GM12878 (cell line): ENCODE results near the gene PDGFC. TPM values are rescaled to one million over a fixed set of nuclear protein-coding genes. Genes with fewer than 3 reads are reported as not detected.

Experiments used
- ATAC-seq: fragments of 200-7000 bp; cut with Tn5 transposase; 3 replicates; pipeline ENCODE4 v1.9.1; 2020; ENCODE audit warnings: mild to moderate bottlenecking, moderate library complexity
- BruUV-seq: library from RNA; stranded (reverse); fragments of 400-500 nt; replicated peaks from 2 replicates; lab custom pipeline; 2021; lab: Mats Ljungman, UMichigan
- CTCF ChIA-PET: fragments of 300-600 bp; sonication (Branson Sonifier 250); formaldehyde crosslinking; extraction: SDS; loops from one replicate; lab custom pipeline; 2021; ENCODE audit warnings: inconsistent platforms; lab: Yijun Ruan, JAX
- POLR2A ChIA-PET: fragments of 350-600 bp; formaldehyde crosslinking; extraction: SDS; loops from one replicate; lab custom pipeline; 2021; ENCODE audit warnings: inconsistent platforms; lab: Charles Lee
- RAD21 ChIA-PET: fragments of 300-600 bp; sonication (Branson Sonifier 250); formaldehyde crosslinking; loops from one replicate; lab custom pipeline; 2023; ENCODE audit warnings: antibody characterized with exemption; ENCODE audit not compliant: unreplicated experiment; lab: Charles Lee
- SMC1A ChIA-PET: fragments of 300-600 bp; sonication (Branson Sonifier 250); formaldehyde crosslinking; loops from one replicate; lab custom pipeline; 2023; ENCODE audit not compliant: unreplicated experiment, uncharacterized antibody; lab: Charles Lee
- DNase-seq: peaks from one replicate; pipeline ENCODE4 v3.0.0-alpha.2; 2011; ENCODE audit warnings: low read depth, low spot score
- FAIRE-seq: peaks from 3 replicates; lab custom pipeline; 2011; peaks lifted over from hg19 to GRCh38; lab: Jason Lieb, UNC
- H2AFZ ChIP-seq: 2 replicates; pipeline ENCODE4 v1.6.0; 2011; ENCODE audit warnings: low read depth, low read length, control low read depth; ENCODE audit not compliant: control insufficient read depth
- H3K27ac ChIP-seq: 2 replicates; pipeline ENCODE4 v1.5.1; 2011; ENCODE audit warnings: control low read depth; ENCODE audit not compliant: control insufficient read depth, insufficient read depth
- H3K27me3 ChIP-seq, 2 experiments: replicated peaks in 1 of 2; 2 replicates each; pipeline versions ENCODE4 v1.6.0 to v1.6.1; 2011; ENCODE audit warnings: low read length in 1 of 2; ENCODE audit not compliant: control insufficient read depth in 2 of 2, insufficient read depth in 2 of 2
- H3K36me3 ChIP-seq, 2 experiments: 2 replicates each; pipeline ENCODE4 v1.5.1; 2011; ENCODE audit warnings: low read length in 1 of 2; ENCODE audit not compliant: control insufficient read depth in 2 of 2, insufficient read depth in 2 of 2
- H3K4me1 ChIP-seq: 2 replicates; pipeline ENCODE4 v1.6.1; 2011; ENCODE audit warnings: mild to moderate bottlenecking, low read length, moderate library complexity, mixed read lengths; ENCODE audit not compliant: control insufficient read depth, insufficient read depth
- H3K4me2 ChIP-seq: 2 replicates; pipeline ENCODE4 v1.6.0; 2011; ENCODE audit warnings: control low read depth; ENCODE audit not compliant: control insufficient read depth, insufficient read depth
- H3K4me3 ChIP-seq: fragments of 200-600 bp; sonication (generic); 2 replicates; pipeline ENCODE4 v1.5.1; 2016
- H3K79me2 ChIP-seq: 2 replicates; pipeline ENCODE4 v1.6.0; 2011; ENCODE audit warnings: low read length; ENCODE audit not compliant: control insufficient read depth, insufficient read depth
- H3K9ac ChIP-seq: 2 replicates; pipeline ENCODE4 v1.8.0; 2011; ENCODE audit warnings: low read length, control low read depth, mixed read lengths; ENCODE audit not compliant: control insufficient read depth, insufficient read depth
- H3K9me3 ChIP-seq: replicated peaks from 3 replicates; pipeline ENCODE4 v1.5.1; 2011; ENCODE audit warnings: mild to moderate bottlenecking, low read length; ENCODE audit not compliant: control insufficient read depth, insufficient read depth
- H4K20me1 ChIP-seq: 2 replicates; pipeline ENCODE4 v1.6.0; 2011; ENCODE audit not compliant: control insufficient read depth, insufficient read depth
- ATF7 ChIP-seq: fragments of 450-650 bp; IDR thresholded peaks from 2 replicates; pipeline ENCODE4 v1.6.1; 2016; ENCODE audit warnings: low read depth, mild to moderate bottlenecking
- EP300 ChIP-seq, 2 experiments: fragments of 150-350 bp in 1 of 2; IDR thresholded peaks; 2 replicates each; pipeline ENCODE4 v1.6.1; 2011 to 2012; ENCODE audit warnings: low read depth in 2 of 2, low read length in 2 of 2, borderline replicate concordance in 1 of 2, improper control_type of control experiment in 1 of 2, inconsistent platforms in 1 of 2; ENCODE audit not compliant: control insufficient read depth in 1 of 2
- FOXK2 ChIP-seq: fragments of 450-650 bp; IDR thresholded peaks from 2 replicates; pipeline ENCODE4 v1.6.1; 2017; ENCODE audit warnings: mild to moderate bottlenecking, moderate library complexity
- NR2C2 ChIP-seq: IDR thresholded peaks from 2 replicates; pipeline ENCODE4 v1.6.1; 2011; ENCODE audit warnings: borderline replicate concordance, low read depth; ENCODE audit not compliant: control insufficient read depth, insufficient read length
- RCOR1 ChIP-seq: conservative IDR thresholded peaks from 2 replicates; pipeline ENCODE4 v1.6.1; 2012; ENCODE audit warnings: low read depth, low read length, improper control_type of control experiment
- SMAD5 ChIP-seq: IDR thresholded peaks from 2 replicates; pipeline ENCODE4 v1.6.1; 2016; ENCODE audit warnings: antibody characterized with exemption, low read depth
- SP1 ChIP-seq: IDR thresholded peaks from one replicate; pipeline ENCODE4 v1.6.1; 2011; ENCODE audit warnings: low read depth, low read length
- SRF ChIP-seq, 2 experiments: IDR thresholded peaks; 2 replicates each; pipeline ENCODE4 v1.6.1; 2011; ENCODE audit warnings: low read depth in 2 of 2, low read length in 2 of 2, mild to moderate bottlenecking in 1 of 2, moderate library complexity in 1 of 2
- STAT1 ChIP-seq: fragments of 450-650 bp; conservative IDR thresholded peaks from 2 replicates; pipeline ENCODE4 v1.6.1; 2014; ENCODE audit warnings: antibody characterized with exemption, mild to moderate bottlenecking
- TARDBP ChIP-seq: IDR thresholded peaks from 2 replicates; pipeline ENCODE4 v1.6.1; 2016; ENCODE audit warnings: borderline replicate concordance
- TBL1XR1 ChIP-seq: IDR thresholded peaks from 2 replicates; pipeline ENCODE4 v1.6.1; 2012; ENCODE audit warnings: low read depth, low read length, improper control_type of control experiment
- TCF3 ChIP-seq: IDR thresholded peaks from 2 replicates; pipeline ENCODE4 v1.6.1; 2012; ENCODE audit warnings: low read depth, mild to moderate bottlenecking, low read length, borderline replicate concordance; ENCODE audit not compliant: insufficient read depth
- ZNF274 ChIP-seq: IDR thresholded peaks from one replicate; pipeline ENCODE4 v1.8.0; 2011; ENCODE audit not compliant: insufficient read length, insufficient read depth
- ZSCAN29 ChIP-seq: fragments of 450-650 bp; IDR thresholded peaks from 2 replicates; pipeline ENCODE4 v1.6.1; 2017; ENCODE audit warnings: mild to moderate bottlenecking, moderate library complexity
- whole genome bisulfite sequencing: methylation state at CpG from one replicate; pipeline ENCODE4 v1.1.6; 2016; ENCODE audit warnings: low lambda C conversion rate; ENCODE audit not compliant: insufficient replicate concordance, insufficient coverage; ENCODE audit errors: missing lambda C conversion rate; 5-methylcytosine and 5-hydroxymethylcytosine counted together
- in situ Hi-C: fragments of 300-500 bp; cut with MboI; formaldehyde crosslinking; loops from 9 replicates; pipeline ENCODE4 v1.14.3; 2018; ENCODE audit warnings: mixed read lengths
- intact Hi-C: fragments of 100-400 bp; cut with micrococcal nuclease; formaldehyde crosslinking; loops from one replicate; pipeline ENCODE4 v1.14.2; 2022; ENCODE audit not compliant: unreplicated experiment
- polyA plus RNA-seq, 11 experiments: library from polyadenylated mRNA; depleted of rRNA in 4 of 11; unstranded in 6 of 11; stranded (reverse) in 5 of 11; fragments of >200 nt; fragmentation: Nextera tagmentation in 4 of 11; fragmentation: Illumina TruSeq in 1 of 11; extraction: Ambion mirVana in 4 of 11; extraction: Trizol in 1 of 11; gene quantifications; 1 replicate in 1 of 11; 2 replicates in 10 of 11; pipeline versions ENCODE4 v1.2.1 to v1.2.3, GENCODE V29; 2011 to 2016; ENCODE audit warnings: inconsistent platforms in 2 of 11, missing spikeins in 2 of 11, low read depth in 1 of 11
- total RNA-seq, 4 experiments: library from RNA; depleted of rRNA in 3 of 4; stranded (reverse); fragments of >200 nt in 3 of 4; fragmentation: Illumina TruSeq in 1 of 4; extraction: Trizol in 1 of 4; gene quantifications; 2 replicates each; pipeline versions ENCODE4 v1.2.1 to v1.2.3, GENCODE V29; 2013 to 2021
- TF ChIP-seq, protein P1 (sequence below): fragments of 450-650 bp; IDR thresholded peaks from 2 replicates; pipeline ENCODE4 v1.6.1; 2016; ENCODE audit warnings: mild to moderate bottlenecking
- TF ChIP-seq, protein P2 (sequence below): IDR thresholded peaks from 2 replicates; pipeline ENCODE4 v1.6.1; 2011; ENCODE audit warnings: mild to moderate bottlenecking, low read depth, low read length, moderate library complexity; ENCODE audit not compliant: insufficient replicate concordance

The PDGFC gene
- total and polyA plus RNA-seq, 10 of the 15 experiments (the other 5 are each of a cell fraction or from before 2014, with no cell fraction given): 0.02 to 0.18 TPM; not detected in 8

DNA sequence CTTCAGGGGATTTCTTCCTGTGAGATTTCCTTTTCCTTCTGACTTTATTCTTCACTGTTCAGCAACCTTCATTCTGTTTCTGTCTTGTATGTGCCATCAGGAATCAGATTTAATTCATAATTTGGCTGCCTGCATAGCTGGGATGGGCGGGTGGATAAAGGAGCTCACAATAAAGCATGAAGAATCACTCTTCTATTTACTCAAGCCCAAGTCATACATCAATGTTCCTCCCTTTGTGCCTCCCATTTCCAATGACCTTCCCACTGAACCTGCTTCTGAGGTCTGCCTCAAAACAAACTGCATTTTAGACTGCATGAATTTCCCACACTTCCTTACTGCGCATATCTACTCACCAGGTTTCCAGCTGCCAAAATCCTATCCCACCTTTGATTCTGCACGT lies 14.0 kb downstream of the PDGFC start:
- Histone ChIP-seq H3K9me3 (no peaks in the 10 kb centered on the region), H3K27ac (no peak overlapping the region), H3K9ac (no peak overlapping the region), H3K4me1 (no peaks in the 10 kb centered on the region), H3K4me2 (no peak overlapping the region), H4K20me1 (no peaks in the 10 kb centered on the region), H3K79me2 (no peaks in the 10 kb centered on the region), H3K4me3 (no peak overlapping the region), H2AFZ (no peak overlapping the region), H3K27me3 (no peaks in the 10 kb centered on the region; a peak in 1 of 4 replicates), H3K36me3 (no peaks in the 10 kb centered on the region)
- RAD21 ChIA-PET: interaction anchor here (0.7 kb wide), 1 partner anchor 11 kb away, joined by 3 read pairs; no protein-coding TSS in a partner anchor
- SMC1A ChIA-PET: interaction anchor here (1.2 to 2.5 kb wide), 2 partner anchors 11 to 13 kb away, joined by 3 to 7 read pairs; no protein-coding TSS in a partner anchor
- FAIRE-seq (no peak), ATAC-seq (no peak), DNase-seq (no peak)
- intact Hi-C loops (no loop called here), in situ Hi-C loops (loop anchor here (25.0 kb wide), 1 partner anchor 1145 kb away; no protein-coding TSS in a partner anchor)
- POLR2A ChIA-PET: no interaction called here
- BruUV-seq: no TSS peak
- TF ChIP-seq STAT1 (no peak), ZSCAN29 (no peak), RCOR1 (no peak), TARDBP (no peak), EP300 (IDR thresholded peaks at IDR 0.05; ENCODE audit: borderline replicate concordance in 1 of 2, control insufficient read depth in 1 of 2, low read depth in 2 of 2, low read length in 2 of 2) (no peak), ZNF274 (no peak), FOXK2 (no peak), TCF3 (no peak), TBL1XR1 (no peak), SRF (IDR thresholded peaks at IDR 0.05; ENCODE audit: low read depth in 2 of 2, low read length in 2 of 2) (no peak), NR2C2 (no peak), SP1 (no peak), ATF7 (no peak), SMAD5 (no peak)
- TF ChIP-seq, protein P1, sequence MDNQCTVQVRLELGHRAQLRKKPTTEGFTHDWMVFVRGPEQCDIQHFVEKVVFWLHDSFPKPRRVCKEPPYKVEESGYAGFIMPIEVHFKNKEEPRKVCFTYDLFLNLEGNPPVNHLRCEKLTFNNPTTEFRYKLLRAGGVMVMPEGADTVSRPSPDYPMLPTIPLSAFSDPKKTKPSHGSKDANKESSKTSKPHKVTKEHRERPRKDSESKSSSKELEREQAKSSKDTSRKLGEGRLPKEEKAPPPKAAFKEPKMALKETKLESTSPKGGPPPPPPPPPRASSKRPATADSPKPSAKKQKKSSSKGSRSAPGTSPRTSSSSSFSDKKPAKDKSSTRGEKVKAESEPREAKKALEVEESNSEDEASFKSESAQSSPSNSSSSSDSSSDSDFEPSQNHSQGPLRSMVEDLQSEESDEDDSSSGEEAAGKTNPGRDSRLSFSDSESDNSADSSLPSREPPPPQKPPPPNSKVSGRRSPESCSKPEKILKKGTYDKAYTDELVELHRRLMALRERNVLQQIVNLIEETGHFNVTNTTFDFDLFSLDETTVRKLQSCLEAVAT: no peak
- TF ChIP-seq, protein P2, sequence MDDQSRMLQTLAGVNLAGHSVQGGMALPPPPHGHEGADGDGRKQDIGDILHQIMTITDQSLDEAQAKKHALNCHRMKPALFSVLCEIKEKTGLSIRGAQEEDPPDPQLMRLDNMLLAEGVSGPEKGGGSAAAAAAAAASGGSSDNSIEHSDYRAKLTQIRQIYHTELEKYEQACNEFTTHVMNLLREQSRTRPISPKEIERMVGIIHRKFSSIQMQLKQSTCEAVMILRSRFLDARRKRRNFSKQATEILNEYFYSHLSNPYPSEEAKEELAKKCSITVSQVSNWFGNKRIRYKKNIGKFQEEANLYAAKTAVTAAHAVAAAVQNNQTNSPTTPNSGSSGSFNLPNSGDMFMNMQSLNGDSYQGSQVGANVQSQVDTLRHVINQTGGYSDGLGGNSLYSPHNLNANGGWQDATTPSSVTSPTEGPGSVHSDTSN: no peak
- WGBS: 2% methylated on average over 3 of the region's 3 CpGs
- CTCF ChIA-PET: interaction anchor here (2.5 kb wide), 1 partner anchor 11 kb away, joined by 7 read pairs; no protein-coding TSS in a partner anchor
